GM19452 (cell line): ENCODE data around the gene ENTPD7.
A peak's percentile ranks its signal among the peaks of the same experiment; 100 is the strongest.
"Not testable (repeated sequence)": the region's sequence is repeated elsewhere in the genome, so short reads cannot be mapped to it uniquely, and the experiment has no call there.

Source experiments
- ATAC-seq: cut with Tn5 transposase; IDR thresholded peaks from one replicate; pipeline ENCODE4 v1.9.1; 2021; ENCODE audit not compliant: unreplicated experiment

Gene ENTPD7, protein sequence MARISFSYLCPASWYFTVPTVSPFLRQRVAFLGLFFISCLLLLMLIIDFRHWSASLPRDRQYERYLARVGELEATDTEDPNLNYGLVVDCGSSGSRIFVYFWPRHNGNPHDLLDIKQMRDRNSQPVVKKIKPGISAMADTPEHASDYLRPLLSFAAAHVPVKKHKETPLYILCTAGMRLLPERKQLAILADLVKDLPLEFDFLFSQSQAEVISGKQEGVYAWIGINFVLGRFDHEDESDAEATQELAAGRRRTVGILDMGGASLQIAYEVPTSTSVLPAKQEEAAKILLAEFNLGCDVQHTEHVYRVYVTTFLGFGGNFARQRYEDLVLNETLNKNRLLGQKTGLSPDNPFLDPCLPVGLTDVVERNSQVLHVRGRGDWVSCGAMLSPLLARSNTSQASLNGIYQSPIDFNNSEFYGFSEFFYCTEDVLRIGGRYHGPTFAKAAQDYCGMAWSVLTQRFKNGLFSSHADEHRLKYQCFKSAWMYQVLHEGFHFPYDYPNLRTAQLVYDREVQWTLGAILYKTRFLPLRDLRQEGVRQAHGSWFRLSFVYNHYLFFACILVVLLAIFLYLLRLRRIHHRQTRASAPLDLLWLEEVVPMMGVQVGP

DNA sequence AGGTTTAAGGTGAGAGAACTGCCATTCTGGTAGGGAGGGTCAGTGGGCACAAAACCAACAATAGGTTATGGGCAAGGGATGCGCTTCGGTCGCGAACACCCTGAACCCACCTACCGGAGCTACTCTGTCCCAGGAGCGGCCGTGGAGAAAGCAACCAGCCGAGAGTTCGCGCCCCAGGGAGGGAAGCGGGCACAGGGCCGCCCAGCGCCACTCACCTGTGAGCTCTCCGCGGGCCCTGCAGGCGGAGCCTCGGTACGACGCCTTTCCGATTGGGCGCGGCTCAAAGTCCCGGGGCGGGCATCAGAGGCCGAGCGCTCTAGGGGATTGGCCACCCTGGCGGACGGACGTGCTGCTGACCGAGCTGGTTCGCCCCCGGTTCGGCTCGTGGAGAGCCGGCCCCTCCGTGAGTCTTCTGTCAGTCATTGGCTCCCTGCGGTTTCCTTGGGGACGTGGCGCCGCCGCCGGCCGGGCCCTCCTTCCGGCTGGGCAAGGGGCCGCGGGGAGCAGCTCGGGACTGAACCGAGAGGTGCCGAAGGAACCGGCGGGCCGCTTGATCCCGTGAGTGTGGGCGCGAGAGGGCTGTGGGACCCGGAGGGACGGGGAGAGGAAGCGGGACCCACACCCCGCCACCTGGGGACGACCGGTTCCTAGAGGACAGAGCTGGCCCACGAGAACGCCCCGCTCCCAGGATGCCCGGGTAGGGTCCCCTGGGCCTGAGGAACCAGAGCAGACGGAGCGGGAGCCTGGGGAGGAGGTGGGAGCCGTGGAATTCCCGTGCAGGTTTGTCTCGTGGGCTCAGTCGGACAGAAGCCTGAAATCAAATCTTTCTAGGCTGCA lies at the start of gene ENTPD7:
TSS of gene ENTPD7 (plus strand) at position 479 of the 837 bp plus-strand sequence. CDS start 448 bp downstream, outside the sequence.
- peak; percentile 99 for ATAC-seq

DNA sequence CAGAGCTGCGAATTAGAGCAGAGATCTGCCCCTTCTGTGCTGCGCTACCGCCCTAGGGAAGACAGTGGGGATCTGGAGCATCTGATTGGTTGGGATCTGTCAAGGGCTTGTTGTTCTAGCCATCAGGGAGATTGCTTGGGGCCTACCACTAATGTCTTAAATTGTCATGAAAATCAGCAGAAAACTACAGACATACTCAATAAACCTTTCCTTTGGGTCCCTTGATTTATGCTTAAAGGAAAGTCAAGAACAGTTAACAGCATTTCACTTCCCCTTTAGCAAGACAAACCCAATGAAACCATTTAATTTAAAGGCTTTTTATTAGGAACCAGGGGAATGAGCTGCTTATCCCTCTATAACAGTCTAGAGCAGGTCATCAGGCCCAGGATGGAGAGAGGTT lies 49.1 kb upstream of the ENTPD7 start:
- no peak for ATAC-seq

DNA sequence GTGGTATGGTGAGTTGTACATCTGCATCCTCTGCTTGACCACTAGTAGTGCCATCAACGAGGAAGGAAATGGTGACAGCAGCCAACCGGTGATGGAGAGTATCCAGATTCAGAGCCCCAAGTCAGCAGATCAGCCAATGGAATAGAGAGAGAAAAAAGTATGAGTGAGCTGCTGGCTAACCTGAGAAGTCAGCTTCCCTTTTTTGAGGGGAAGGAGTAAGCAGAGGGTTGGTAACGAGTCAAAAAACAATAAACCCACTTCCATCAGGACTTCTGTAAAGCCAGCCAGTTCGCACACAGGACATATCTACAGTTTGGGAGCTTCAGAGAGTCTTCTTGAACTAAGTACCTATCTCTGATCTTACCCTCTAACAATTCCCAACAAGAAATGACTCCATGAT lies 48.0 kb upstream of the ENTPD7 start:
- no peak for ATAC-seq

DNA sequence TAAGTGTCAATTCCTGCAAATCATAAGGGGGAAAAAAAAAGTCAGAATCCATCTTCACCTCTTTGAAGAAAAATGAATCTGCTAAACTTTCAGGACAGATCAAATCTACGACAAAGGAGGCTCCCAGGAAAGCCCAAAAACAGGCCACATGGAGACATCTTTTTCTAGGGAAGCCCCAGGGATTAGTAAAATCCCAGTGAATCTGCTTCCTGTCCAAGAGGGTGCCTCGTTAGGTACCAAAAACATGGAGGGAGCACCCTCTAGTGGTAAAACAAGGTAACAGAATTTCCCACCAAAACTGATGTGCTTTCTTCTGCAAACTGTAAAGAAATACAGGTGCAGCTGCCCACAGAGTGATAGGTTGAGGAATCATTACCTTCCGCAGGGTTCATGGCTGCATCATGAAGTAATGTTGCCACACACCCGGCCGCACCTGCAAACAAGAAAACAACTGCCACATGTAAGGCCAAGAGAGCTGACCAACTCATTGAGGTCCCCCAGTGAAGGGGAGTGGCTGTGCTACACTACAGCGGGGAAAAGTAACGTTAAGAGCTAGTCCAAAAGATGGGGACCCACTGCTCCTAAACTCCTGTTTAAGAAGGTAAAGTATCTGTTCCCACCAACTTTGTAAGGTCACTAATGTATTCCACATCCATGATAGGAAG lies 47.0 kb upstream of the ENTPD7 start:
- ATAC-seq: no peak

DNA sequence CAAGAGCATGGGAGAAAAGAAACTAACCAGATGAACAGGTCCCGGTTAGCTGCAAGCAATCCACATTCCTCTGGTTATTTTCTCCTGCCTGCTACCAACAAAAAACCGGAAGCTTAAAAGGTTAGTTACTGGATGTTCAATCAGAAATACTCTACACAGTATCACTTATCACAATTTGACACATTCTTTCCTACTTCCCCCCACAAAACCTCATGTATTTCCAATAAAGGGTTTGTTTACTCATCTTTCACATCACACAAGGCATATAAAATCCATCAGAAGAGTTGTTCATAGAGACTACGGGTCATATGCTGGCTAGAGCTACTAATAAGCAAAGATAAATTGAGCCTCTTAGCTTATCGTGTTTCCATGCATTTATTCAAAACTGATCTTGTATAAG lies 43.9 kb upstream of the ENTPD7 start:
- ATAC-seq: no peak

DNA sequence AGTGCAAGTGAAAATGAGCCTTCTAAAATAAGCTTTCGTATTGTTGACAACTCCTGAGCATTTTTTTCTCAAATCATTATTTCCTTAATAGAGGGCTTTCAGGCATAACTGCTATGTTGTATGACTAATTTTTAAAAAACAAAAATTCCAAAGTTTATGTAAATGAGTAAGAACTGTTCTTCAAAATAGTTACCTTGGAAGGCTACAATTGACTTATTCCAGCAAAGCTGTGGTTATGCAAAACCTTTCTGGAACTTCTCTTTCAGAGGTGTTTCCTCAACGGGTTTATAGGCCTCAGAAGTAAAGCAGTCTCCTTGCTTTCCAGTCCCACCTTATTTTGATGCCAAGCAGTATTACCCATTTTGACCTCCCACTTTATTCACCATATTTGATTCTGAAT lies 41.6 kb upstream of the ENTPD7 start:
- ATAC-seq: no peak

DNA sequence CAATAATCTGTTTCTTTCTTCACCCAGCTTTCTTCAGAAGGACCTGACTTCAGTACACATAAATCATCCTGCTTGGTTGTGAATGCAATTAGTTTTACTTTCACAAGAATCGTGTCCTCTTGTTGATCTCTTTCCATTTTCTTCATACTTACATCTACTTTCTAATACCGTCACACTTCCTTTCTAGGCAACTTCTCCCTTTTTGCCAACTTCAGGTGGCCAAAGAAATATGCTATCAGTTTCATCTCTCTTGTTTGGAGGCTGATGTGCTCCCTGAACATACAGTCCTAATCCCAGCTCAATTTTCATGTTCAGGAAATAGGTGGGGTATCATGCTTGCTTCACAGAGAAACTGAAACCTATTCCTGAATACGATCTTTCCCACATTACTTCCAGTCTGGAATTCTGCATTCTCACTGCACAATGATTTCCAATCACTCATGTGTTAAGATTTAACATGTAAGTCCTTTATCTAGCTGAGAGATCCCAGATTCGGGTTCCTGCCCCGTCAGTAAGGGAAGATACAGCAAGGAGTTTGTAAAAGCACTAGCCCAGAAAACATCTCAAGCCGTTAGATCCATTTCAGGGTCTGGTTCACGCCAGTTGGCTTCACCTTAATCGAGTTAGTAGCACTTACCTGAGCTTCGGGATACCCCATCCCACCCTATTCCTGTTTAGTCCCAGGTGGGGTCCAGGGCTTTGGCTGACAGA lies 40.1 kb upstream of the ENTPD7 start:
- ATAC-seq: no peak

DNA sequence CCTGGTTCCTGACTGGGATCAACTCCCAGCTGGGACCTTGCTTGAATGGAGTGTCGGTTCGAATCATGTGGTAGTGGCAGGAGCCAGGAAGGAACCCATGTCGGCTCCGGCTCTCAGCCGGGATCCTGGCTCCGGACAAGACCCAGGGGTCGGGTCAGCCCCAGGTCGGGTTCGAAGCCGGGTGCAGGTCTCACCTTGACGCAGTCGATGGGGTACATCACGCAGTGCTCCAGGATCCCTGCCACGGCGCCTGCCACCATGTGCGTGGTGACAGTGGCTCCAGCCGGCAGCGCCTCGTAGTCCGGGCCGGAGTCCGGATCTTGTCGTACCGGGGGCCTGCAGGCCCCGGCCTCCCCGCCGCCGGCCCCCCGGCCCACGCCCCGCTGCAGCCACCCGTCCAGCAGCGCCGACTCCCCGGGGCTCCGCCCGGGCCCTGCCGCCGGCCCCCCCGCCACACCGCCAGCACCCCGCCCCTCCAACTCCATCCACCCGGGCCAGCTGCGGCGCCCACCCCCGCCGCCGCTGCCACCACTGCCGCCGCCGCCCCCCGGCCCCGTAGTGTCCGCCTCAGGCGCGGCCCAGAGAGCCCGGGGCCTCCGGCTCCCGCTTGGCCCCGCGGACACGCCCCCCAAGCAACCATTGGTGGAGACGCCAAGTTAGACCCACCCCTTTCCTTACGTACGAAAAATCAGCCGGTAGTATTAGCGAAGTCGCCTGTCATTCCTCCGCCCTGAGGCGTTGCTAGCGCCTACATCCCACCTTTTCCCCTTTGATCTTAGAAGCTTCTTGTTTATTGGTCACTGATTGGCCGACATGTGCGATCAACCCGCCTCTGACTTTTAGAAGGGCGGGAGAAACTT lies 39.2 kb upstream of the ENTPD7 start, which contains the start of gene SLC25A28:
TSS of gene SLC25A28 (minus strand) at position 589 of the 860 bp plus-strand sequence. CDS start at position 485, 104 bp downstream.
- ATAC-seq: peak; percentile 83

DNA sequence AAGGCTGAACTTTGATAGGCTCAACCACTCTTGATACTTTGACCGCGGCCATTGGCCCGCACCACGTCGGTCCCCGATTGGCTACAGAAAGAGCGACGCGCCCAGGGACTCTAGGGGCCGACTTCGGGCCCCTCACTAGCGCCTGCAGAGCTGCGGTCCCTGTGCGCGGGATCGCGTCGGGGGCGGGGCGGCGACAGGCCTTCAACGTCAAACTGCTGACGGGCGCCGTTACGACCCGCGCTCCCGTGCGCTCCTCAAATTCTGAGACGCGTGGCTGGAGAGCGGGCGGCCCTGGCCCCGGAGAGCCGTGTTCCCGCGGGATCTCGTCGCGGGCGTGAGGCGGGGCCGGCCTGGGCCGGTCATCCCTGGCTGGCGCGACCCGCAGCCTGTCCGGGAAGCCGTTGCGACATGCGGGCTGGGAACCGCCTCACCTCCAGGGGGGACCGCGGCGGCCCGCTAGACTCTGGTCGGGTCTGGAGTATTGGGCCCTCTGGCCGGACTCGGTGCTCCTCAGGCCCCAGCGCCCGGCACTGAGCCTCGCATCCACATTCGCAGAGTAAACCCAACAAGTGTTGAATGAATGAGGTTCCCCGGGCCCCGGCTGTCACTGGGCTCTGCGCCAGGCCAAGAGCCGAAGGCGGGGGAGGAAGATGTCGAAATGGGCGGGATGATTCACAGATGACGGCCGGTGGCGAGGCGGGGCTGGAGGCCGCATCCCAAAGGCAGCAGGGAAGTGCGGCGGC lies 38.4 kb upstream of the ENTPD7 start:
- peak; percentile 85 for ATAC-seq

DNA sequence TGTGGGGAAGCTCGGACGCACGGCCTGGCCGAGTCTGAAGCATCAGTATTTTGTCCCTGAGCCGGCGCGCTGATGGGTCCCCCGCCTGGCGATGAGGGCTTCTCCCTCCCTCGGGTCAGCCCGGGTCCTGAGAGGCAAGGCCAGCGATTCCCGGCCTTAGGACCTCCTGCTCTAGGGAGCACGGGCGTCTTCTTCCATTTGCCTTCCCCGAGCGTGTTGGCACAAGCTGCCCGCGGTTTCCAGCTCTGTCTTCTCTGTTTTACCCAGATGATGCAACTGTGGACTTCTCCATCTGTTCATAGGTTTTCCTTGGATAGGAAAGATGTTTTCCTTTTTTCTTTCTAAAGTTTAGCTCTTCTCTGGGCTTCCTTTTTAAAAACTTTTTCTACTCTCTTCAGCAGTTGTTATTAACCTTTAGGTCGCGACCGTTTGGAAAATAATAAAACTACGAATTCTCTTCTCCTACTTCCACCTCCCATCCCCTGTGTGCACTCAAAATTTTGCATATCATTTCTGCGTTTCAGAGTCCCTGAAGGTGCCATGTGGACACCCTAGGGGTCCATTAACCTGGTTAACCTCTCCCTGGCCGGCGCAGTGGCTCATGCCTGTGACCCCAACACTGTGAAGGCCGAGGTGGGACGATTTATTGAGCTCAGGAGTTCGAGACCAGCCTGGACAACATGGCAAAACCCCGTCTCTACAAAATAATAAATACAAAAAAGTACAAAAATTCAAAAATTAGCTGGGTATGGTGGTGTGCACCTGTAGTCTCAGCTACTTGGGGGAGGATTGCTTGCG lies 37.7 kb upstream of the ENTPD7 start:
- no peak for ATAC-seq

DNA sequence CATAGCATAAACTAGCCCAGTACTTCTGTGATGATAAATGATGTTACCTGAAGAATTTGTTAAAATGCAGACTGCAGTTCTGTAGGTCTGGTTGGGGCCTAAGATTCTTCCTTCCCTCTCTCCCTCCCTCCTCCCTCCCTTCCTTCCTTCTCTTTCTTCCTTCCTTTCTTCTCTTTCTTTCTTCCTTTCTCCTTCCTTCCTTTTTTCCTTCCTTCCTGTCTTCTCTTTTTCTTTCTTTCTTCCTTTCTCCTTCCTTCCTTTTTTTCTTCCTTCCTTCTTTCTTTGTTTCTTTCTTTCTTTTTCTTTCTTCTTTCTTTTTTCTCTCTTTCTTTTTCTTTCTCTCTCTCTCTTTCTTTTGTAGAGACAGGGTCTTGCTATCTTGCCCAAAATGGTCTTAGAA lies 35.4 kb upstream of the ENTPD7 start:
- no peak for ATAC-seq

DNA sequence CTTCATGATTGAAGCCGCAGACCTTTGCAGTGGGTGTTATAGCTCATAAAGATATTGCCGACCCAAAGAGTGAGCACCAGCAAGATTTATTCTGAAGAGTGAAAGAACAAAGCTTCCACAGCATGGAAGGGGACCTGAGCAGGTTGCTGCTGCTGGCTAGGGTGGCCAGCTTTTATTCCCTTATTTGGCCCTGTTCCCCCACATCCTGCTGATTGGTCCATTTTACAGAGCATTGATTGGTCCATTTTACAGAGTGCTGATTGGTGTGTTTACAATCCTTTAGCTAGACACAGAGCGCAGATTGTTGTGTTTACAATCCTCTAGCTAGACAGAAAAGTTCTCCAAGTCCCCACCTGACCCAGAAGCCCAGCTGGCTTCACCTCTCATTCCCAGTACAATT lies 34.2 kb upstream of the ENTPD7 start:
- ATAC-seq: not testable (repeated sequence)

DNA sequence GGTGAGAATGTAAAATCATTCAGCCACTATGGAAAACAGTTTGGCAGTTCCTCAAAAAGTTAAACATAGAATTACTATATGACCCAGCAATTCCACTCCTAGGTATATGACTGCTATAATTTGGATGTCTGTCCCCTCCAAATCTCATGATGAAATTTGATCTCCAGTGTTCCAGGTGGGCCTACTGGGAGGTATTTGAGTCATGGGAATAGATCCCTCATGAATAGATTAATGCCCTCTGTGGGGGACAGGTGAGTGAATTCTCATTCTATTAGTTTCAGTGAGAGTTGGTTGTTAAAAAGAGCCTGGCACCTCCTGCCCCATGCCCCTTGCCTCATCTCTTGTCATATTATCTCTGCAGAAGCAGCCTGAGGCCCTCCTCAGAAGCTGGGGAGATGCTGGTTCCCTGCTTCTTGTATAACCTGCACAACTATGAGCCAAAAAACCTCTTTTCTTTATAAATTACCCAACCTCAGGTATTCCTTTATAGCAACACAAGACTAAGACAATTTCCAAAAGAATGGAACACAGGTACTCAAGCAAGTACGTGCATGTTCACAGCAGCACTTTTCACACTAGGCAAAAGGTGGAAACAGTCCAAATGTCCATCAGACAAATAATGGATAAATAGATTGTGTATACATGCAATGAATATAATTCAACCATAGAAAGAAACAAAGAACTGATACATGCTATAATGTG lies 30.2 kb upstream of the ENTPD7 start:
- no peak for ATAC-seq

DNA sequence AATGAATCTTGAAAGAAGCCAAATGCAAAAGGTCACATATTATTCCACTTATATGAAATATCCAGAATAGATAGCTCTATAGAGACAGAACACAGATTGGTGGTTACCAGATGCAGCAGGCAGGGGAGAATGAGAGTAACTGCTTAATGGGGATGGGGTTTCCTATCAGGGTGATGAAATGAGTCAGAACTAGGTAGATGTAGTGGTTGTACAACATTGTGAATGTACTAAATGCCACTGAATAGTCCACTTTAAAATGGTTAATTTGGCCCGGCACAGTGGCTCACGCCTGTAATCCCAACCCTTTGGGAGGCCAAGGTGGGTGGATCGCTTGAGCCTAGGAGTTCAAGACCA lies 29.7 kb upstream of the ENTPD7 start:
- ATAC-seq: peak; percentile 55

DNA sequence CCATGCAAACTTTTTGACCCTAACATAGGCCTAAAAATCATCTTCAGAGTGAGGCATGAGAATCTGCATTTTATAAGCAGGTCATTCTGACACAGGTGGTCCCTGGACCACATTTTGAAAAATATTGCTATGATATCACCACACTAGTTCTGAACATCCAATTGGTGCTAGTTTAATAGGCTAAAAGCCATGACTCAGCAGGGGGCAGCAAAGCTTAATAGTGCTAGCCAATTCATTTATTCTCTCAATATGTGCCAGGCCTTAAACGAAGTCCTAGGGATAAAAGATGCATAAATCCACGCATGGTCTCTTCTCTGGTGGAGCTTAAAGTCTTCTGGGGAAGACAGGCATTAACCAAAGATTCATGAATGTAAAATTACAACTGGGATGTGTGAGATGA lies 28.9 kb upstream of the ENTPD7 start:
- no peak for ATAC-seq

DNA sequence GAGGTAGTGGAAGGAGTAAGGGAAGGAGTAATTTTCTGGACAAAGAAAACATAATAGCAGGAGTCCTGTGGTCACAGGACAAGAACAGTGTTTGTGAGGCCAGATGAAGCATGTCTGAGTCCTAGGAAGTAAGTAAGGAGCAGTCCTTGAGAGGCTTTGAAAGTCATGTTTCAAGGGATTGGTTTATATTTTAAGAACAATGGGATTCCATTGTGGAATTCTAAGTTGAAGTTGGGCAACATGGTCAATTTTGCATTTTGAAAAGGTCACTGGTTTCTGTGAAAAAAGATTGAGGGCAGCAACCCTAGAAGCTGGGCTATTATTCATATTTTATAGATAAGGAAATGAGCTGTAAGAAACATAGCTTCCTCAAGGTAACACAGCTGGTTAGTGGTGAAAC lies 28.3 kb upstream of the ENTPD7 start:
- no peak for ATAC-seq

DNA sequence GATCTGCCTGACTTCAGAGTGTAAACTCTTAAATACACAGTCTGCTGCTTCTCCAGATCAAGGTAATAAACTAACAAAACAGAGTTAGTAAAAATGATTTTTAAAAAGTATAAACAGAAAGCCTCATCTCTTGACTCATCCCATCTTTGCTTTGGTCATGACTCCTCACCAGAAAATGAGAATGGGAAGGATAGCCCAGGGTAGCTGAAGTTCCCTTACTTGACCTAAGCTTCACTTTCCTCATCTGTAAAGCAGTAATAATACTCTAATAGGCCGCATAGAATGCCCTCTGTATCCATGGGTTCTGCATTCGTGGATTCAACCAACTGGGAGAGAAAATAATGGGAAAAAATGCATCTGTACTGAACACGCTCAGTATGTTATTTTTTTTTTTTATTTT lies 27.8 kb upstream of the ENTPD7 start:
- ATAC-seq: no peak

DNA sequence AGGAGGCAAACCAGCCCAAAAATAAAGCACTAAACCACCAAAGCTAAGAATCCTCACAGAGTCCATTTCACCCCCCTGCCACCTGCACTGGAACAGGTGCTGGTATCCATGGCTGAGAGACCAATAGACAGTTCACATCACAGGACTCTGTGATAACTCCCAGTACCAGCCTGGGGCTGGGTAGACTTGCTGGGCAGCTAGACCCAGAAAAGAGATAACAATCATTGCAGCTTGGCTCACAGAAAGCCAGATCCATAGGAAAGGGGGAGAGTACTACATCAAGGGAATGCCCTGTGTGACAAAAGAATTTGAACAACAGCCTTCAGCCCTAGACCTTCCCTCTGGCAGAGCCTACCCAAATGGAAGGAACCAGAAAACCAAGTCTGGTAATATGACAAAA lies 25.5 kb upstream of the ENTPD7 start:
- ATAC-seq: no peak
